NCI-H2196 (cell line): ENCODE measurements around the gene HPDL.

Source experiments
- DNase-seq: peaks from one replicate; lab custom pipeline; 2025; ENCODE audit not compliant: unreplicated experiment; lab: John Stamatoyannopoulos, UW

The HPDL gene

DNA sequence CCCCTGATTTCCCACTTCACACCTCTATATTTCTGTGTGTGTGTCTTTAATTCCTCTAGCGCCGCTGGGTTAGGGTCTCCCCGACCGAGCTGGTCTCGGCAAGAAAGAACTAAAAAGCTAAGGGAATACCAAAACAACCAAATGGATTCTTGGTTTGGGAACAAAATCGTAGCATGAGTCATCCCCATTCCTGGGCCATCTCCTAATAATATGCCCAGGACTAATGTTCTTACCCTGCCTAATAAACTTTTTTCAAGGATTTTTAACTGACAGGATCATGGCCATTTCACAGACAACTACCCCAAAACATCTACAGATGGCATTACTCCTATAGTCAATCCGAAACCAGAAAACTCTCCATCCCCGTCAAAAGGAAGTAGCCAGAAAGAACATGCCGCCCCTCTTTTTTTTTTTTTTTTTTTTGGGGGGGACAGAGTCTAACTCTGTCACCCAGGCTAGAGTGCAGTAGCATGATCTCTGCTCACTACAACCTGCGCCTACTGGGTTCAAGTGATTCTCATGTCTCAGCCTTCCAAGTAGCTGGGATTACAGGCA, 4.1 kb upstream of the HPDL start:
- DNase-seq: no peak

DNA sequence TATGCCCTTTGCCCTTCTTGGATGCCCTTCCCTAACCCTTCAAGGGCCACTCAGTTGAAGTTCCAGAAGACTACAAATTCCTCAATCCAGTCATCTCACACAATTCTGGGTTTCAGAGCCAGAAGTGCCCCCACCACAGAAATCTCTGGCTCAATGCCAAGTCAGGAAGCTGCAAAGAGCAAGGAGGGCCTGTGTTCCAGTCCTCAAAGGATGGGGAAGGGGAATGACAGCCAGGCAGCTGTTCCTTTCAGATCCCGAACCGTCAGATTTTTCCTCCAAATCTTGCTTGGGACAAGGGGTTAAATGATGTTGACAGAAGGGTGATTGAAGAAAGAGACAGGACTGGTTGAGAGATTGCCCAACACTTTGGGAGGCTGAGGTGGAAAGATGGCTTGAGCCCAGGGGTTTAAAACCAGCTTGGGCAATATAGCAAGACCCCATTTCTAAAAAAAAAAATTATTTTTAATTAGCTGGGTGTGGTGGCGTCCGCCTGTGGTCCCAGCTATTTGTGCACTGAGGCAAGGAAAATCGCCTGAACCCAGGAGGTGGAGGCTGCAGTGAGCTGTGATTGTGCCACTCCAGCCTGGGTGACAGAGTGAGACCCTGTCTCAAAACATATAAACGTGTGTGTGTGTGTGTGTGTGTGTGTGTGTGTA, 716 bp upstream of the HPDL start:
- no peak for DNase-seq

DNA sequence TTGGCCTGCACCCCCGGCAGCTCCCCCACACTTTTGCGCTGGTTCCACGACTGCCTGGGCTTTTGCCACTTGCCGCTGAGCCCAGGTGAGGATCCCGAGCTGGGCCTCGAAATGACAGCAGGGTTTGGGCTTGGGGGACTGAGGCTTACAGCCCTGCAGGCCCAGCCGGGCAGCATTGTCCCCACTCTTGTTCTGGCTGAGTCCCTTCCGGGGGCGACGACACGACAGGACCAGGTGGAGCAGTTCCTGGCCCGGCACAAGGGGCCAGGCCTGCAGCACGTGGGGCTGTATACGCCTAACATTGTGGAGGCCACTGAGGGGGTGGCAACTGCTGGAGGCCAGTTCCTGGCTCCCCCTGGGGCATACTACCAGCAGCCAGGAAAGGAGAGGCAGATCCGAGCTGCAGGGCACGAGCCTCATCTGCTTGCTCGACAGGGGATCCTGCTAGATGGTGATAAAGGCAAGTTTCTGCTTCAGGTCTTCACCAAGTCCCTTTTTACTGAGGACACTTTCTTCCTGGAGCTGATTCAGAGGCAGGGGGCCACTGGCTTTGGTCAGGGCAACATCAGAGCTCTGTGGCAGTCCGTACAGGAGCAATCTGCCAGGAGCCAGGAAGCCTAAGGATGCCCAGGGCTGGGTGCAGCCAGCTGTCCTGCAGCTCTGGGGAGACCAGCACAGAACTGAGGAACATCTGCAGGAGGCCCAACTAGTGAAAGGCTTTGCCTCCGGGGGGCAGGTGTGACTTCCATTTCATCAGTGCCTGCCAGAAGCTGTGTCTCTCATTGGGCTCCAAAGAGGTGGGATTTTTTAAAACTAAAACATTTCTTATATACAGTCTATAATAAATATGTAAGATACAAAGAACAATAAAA, 1.2 kb downstream of the HPDL start:
- no peak for DNase-seq

DNA sequence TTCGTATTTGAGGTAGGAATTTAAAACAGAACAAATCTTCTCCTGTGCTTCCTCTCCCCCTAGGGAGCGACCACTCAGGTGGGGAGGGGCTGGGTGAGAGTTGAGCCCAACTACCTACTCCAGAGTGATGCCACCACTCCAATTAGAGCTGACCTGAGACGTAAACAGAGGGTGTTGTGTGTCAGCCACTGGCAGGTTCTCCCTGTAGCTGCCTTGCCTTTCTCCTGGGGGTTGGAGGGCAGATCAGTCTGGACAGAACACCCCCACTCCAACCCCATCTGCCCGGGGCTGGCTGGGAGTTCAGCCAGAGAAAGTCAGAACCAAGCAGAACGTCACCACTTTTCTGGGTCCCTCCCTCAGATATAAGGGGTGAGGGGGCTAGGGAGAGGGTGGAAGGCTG, 2.0 kb downstream of the HPDL start:
- no peak for DNase-seq

DNA sequence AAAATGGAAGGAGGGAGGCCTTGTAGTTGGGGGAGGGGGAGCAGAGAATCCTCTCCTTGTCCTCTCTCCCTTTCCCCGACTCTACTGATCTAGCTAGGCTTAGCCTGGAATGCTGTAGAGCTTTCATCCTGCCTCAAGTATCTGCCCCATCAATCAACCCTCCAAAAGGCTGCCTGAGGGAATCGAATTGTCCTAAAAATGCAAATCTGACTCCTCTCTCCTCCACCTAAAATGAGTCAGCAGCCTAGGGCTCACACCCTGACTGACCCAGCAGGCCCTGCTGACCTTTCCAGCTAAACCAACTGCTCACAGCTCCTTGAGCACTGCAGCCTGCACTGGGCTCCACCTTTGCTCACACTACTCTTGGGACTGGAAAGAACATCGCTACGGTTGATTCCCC, 2.8 kb downstream of the HPDL start:
- no peak for DNase-seq

DNA sequence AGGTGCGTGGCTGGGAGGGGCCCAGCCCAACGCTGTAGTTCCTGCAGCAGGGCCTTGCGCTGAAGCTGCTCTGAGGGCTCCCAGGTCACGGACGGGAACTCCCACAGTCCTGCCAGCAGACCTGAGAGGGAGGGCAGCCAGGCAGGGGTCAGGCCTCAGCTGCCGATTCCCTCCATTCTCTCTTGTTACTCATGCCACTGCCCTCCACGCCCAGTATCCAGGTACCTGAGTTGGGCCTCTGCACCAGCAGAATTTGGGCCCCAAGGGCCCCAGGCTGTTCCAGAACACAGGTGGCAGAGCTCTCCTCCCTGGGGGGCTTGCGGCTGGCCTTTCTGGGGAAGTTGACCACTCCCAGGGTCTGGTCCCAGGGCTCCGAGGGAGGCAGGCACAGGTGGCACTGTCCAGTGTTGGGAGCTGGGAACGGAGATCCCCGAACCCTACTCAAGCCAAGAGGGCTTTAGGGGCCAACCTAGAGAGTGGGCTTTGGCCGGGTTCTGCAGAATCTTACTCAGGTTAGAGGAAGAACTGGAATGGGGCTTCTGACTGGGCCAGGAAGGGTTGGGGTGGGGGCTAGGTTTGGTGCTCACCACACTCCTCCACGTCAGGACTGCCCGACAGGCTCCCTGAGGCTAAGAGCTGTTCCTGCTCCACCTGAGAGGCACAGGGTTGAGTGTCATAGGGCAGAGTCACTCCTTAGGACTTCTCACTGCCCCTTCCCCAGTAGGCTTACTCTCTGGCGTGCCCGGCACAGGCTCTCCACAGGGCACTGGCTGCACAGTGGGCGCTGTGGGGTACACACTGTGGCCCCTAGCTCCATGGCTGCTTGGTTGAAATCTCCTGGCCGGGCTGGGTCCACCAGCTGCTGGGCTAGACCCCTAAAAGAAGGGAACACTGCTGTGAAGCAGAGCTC, 5.0 kb downstream of the HPDL start:
- no peak for DNase-seq

DNA sequence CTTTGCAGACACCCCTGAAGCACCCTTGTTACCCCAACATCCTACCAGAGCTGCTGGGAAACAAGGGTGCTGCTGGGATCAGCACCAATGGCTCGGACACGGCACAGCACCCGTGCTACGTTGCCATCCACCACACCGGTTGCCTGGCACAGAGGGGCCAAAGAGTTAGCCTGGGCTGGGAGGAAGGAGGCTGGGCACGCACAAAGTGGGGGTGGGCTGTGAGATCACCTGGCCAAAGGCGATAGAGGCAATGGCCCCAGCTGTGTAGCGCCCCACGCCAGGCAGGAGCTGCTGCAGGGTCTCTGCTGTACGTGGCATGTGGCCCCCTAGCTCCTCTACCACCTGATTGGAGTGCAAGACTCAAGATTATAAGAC, 5.6 kb downstream of the HPDL start:
- no peak for DNase-seq

DNA sequence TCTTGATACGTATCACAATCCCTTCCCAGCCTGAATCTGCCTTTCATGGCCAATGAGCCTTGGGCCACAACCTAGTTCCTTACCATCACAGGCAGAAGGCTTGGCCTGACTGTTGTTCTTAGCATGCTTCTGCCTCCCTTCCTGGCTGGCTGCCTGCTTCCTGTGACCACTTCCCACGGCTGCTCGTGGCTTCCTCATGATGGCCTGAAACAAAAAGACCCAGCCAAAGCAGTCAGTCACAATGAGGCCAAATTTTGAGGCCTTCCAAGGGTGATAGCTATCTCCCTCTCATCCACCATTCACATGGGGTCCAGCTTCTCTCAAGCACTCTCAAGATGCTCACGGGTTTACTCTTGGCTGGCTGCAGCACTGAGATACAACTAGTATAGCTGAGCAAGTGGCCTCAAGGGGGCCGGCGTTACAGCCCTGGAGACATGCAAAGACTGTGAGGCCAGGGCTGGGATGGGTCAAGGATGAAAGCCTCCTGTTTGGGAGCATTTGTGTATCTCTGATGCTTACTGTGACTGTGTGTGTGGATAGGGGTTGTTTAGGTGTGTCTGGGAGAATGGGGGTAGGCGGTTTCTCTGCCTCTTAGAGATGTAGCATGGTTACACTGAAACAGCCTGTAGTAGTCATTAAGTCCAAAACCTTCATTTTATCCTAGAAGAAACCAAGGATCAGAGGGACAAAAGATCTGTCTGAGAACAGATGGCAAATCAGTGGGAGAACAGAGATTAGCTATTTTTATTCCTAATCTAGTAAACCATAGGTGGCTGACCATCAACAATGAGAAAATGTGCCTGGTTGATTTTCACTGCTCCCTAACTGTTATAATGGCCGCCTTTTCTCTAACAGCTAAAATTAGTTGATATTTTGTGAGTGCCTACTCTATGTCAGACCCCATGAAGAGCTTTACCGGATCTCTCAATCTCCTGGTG, 7.9 kb downstream of the HPDL start:
- no peak for DNase-seq

DNA sequence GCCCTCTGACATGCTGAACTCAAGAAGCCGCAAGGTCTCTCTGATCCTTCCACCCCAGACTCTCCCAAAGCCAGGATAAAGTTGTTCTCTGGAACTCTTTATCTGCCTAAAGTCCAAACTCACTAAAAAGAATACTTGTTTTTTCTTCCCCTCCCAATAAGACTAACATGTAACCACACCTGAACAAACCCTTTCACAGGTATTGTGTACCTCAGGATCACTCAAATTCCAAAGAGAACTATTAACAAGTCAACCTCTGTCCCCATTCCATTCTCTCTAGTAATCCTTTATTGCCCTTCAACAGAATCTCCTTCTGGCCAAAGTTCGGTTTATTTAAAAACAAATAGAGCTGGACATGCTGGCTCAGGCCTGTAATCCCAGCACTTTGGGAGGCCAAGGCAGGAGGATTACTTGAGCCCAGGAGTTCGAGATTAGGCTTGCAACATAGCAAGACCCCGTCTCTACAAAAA, 9.2 kb downstream of the HPDL start:
- DNase-seq: no peak

DNA sequence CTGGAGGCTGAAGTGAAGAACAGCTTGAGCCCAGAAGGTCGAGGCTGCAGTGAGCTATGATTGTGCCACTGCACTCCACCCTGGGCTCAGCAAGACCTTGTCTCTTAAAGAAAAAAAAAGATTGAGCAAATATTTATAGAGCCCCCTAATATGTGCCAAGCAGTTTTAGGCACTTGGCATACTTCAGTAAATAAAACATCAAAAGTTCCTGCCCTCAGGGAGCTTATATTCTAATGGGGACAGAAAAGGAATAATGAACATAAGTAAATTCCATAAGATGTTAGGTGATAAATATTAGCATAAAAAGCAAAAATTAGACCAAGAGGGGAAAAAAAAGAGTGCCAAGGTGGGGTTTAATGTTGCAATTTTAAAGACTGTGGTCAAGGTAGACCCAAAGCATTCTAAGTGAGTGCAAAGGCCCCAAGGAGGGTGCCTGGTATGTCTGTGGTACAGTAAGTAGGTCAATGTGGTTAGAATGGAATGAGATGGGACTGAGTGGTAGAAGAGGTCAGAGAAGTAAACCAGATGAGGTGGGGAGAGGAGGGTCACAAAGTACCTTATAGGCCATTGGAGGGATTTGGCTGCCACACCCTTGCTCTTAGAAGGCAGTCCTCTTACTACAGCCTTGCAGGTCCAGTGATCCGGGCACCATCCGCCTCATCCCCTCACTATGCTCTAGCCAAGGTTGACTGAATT, 11.1 kb downstream of the HPDL start:
- DNase-seq: no peak

DNA sequence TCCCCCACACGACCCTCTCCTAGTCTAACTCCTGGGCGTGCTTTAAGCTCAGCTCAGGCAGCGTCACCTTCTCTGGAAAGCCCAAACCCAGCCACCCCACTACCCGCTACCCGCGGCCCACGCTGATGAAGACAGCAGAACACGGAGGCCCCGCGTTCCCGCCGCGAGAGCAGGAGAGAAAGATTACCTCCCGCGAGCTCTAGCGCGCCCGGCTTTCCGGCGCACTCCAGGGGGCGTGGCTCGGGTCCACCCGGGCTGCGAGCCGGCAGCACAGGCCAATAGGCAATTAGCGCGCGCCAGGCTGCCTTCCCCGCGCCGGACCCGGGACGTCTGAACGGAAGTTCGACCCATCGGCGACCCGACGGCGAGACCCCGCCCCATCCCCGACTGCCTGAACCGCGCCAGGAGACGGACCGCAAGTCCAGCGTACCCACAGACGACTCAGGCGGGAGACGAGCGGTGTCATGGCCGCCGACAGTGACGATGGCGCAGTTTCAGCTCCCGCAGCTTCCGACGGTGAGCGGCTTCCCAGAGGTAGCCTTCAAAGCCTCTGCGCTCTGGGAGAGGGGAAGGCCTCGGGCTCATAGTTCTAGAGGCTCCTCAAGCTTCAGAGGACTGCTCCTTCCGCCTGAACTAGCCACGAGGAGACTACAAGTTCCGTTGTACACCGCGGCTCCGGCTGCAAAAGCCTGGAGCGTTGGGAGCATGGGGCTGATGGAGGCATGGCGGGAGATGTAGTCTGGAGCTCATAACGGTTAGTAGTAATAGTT, 13.3 kb downstream of the HPDL start, which contains the start of the genes MUTYH and TOE1:
Gene MUTYH (minus strand): TSS at position 652 of the 770 bp plus-strand sequence. CDS start 5,935 bp downstream, outside the sequence.
Gene TOE1 (plus strand): TSS at position 382 of the 770 bp plus-strand sequence. CDS start 83 bp downstream, at position 465.
- DNase-seq: peak; percentile 94

DNA sequence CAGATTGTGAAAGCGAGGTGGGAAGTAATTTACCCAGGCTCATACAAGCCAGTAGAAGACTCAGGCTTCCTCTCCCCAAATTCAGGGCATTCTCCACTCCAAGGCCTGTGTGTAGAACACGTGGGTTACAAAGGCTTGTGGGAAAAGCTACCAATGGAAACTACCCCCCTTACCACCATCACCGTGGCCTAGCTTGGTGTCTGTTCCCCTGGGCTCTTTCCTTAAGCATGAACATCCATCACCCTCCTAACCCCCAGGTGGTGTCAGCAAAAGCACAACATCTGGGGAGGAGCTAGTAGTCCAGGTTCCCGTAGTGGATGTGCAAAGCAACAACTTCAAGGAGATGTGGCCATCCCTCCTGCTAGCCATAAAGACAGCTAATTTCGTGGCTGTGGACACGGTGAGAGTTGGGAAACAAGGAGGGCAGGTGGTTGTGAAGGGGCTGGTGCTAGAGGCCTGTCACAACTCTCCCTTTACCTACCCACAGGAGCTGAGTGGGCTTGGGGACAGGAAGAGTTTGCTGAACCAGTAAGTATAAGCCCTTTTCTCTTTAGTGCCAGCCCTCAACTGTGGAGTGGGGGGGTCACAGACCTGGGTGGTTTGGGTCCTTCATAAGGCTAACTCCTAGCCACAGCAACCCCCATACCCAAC, 14.2 kb downstream of the HPDL start:
- DNase-seq: no peak

DNA sequence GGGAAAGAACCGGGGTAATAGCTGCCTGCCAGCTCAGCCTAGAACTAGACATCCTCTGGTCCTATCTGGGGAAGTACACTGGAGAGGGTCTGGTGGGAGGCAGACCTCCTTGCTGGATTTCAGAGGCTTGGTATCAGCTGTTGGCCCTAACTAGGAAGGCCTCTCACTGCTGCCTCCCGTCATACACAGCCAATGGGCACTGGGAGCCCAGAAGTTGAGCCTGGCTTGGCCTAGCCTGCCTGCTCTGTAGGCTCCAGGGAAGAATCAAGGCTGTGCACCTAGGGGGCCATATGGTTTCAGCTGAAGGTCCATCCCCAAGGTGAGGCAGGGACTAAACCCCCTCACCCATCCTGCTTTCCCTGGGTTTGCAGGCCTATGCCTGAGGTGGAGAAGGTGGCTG, 17.8 kb downstream of the HPDL start:
- no peak for DNase-seq

DNA sequence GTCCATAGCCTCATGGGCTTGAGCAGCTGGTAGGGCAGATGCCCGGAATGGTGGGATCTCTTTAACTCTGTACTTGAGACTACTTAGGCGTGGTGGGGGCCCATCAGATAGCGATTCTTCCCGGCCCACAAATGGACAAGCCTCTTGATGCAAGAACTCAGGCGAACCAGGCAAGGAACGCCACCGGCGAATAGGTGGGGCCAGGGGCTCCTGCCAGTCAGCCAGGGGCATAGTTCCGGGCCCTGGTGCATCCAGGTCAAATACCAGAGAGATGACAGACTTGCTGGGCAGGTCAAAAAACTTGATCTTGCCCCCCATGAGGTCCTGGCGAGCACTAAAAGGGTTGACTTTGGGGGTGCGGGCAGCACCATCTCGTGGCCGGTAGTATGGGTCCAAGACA, 18.3 kb downstream of the HPDL start:
- no peak for DNase-seq

DNA sequence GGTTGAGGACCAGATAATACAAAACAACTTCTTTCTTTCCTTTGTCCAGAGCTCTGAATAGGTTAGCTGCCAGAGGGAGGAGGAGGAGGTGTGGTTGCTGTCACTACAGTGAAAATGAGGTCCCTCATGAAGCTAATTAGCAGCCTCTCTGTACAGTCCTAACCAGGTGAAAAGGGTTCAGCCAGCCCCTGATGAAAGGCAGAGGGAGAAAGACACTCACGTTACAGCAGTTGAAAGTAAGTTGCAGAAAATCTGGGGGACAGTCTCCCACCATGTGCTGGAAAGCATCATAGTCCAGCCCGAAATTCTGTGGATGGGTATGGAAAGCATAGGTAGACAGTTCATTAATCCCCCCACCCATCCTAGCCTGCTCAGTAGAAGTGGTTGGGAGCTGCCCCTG, 19.8 kb downstream of the HPDL start:
- no peak for DNase-seq

DNA sequence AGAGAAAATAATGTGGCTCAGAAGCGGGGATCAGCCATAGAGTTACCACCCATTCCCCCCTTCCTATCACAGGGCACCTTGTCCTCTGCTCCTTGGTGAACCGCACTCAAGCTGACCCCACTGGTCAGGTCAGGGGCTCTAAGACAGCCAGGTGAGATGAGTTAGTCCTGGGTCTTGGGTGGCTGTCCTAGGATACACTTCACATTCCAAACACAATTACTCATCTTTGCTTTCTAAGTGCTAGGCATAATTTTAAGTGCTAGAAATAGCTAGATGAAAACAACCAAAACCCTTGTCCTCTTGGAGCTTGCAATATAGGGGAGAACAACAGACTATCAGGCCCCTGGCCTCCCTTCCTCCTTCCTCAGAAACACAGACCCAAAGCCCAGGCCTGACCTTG, 21.3 kb downstream of the HPDL start:
- DNase-seq: no peak

DNA sequence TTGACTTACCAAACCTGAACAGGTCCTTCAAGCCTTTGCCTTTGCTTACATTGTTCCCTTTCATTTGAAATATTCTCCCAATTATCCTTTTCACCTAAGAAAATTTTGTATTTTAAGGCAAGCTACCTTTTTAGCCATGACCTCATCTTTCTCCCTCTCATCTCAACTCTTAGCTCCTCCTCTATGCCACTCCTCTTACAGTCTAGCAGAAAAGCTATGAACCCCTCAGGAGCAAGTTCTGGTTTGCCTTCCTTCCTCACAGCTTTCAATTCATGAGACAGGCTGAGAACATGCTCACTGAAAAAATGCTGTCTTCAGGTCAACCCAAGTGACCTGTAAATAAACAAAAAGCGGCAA, 21.9 kb downstream of the HPDL start:
- DNase-seq: no peak
